GM12864 (cell line): ENCODE results near the gene KRTAP1-4.

ENCODE experiments used
- DNase-seq: peaks from one replicate; pipeline ENCODE4 v3.0.0-alpha.2; 2011; ENCODE audit warnings: low read depth
- H3K4me3 ChIP-seq: 2 replicates; pipeline ENCODE4 v1.5.1; 2011; ENCODE audit warnings: mild to moderate bottlenecking, low read depth, low read length, control low read depth
- TF ChIP-seq, protein P1 (sequence below): IDR thresholded peaks from 2 replicates; pipeline ENCODE4 v1.5.1; 2011; ENCODE audit warnings: low read depth, mild to moderate bottlenecking, moderate library complexity, low read length, control low read depth, inconsistent platforms; ENCODE audit errors: missing control alignments

Gene KRTAP1-4

GRCh38 chr17:40992666-40993065, 37.3 kb downstream of the KRTAP1-4 start:
- TF ChIP-seq, protein P1, sequence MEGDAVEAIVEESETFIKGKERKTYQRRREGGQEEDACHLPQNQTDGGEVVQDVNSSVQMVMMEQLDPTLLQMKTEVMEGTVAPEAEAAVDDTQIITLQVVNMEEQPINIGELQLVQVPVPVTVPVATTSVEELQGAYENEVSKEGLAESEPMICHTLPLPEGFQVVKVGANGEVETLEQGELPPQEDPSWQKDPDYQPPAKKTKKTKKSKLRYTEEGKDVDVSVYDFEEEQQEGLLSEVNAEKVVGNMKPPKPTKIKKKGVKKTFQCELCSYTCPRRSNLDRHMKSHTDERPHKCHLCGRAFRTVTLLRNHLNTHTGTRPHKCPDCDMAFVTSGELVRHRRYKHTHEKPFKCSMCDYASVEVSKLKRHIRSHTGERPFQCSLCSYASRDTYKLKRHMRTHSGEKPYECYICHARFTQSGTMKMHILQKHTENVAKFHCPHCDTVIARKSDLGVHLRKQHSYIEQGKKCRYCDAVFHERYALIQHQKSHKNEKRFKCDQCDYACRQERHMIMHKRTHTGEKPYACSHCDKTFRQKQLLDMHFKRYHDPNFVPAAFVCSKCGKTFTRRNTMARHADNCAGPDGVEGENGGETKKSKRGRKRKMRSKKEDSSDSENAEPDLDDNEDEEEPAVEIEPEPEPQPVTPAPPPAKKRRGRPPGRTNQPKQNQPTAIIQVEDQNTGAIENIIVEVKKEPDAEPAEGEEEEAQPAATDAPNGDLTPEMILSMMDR = no peak
- DNase-seq = no peak

GRCh38 chr17:40986920-40987319, 43.1 kb downstream of the KRTAP1-4 start:
- no peak for DNase-seq
- no peak overlapping the region for H3K4me3 ChIP-seq
- TF ChIP-seq, protein P1 = no peak

More at GRCh38 chr17:40992666-40993065, 37.3 kb downstream of the KRTAP1-4 start:
- H3K4me3 ChIP-seq = no peak overlapping the region

- H3K4me3 ChIP-seq = no peak within 1 kb of the TSS
- TF ChIP-seq, protein P1 = no peak
- no peak for DNase-seq
These were observed 45.8 kb downstream of the KRTAP1-4 start, which contains the start of gene KRT40 for GRCh38 chr17:40984226-40984625. TSS of gene KRT40 (minus strand) at chr17:40984326. CDS start at chr17:40984273, 53 bp downstream.

DNA sequence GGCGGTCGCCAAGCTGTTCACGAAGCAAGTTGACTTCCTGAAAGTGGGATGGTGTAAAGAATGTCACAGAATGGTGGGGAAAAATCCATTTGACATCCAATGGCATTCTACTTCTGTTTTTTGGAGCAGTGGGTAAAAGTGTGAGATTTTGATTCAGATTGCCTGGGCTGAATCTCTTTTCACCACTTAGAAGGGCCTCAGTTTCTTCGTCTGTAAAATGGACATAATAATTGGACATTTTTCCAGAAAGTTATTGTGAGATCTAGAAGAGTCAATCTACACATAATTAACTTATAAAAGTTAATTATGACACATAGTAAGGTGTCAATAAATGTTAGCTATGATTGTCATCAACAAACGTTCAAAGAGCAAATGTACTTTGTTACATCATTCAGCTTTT, 48.9 kb downstream of the KRTAP1-4 start:
- no peak for DNase-seq
- TF ChIP-seq, protein P1 = no peak
- no peak overlapping the region for H3K4me3 ChIP-seq

DNA sequence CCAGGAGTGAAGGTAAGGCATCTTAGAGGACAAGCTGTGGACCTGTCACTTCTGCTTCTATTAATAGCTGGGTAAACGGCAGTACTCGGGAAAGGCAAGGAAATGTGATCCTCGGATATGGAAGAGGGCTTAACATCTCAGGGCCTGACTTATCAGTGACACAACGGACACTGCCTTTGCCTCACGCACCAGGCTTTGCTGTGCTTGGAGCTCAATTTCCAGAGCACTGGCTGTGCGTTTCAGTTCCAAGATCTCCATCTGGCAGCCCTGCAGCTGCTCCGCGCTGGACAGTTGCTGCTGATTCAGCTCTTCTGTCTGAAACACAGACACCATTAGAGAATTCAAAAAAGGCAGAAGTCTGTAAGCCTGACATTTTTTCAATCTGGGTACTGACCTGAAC, 49.4 kb downstream of the KRTAP1-4 start:
- TF ChIP-seq, protein P1 = no peak
- DNase-seq = no peak
- H3K4me3 ChIP-seq = no peak overlapping the region

DNA sequence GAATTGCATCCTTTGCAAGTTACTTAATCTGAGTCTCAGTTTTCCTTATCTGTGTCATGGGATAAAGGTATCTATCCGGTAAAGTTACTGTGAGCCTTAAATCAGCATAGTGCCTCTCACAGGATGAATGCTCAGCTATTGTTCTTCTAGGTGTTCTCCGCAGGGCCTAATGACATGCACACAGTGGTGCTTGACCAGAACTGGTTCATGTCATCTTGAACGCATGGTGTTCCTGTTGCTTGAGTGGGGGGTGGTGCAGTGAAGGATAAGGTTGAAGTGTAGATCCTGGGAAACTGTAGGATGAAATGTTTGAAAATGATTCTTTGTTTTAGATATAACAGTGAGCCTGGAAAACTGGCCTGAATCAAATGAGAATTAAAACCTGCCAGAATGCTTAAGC, 49.9 kb downstream of the KRTAP1-4 start:
- no peak for DNase-seq
- no peak overlapping the region for H3K4me3 ChIP-seq
- TF ChIP-seq, protein P1 = no peak
